Activated naive CD4-positive, alpha-beta T cell treated with anti-CD3 and anti-CD28 coated beads, Interleukin-2, amount 10 ng/mL, durations not matched to agents 7 days and 5 days (primary cell): ENCODE data around the gene SMAD5.

Experiments used
- CTCF ChIA-PET: fragments of 350-600 bp; sonication (Branson Sonifier 250); formaldehyde crosslinking; loops from one replicate; lab custom pipeline; 2021; ENCODE audit warnings: antibody characterized with exemption; lab: Charles Lee
- DNase-seq: peaks from one replicate; pipeline ENCODE4 v3.0.0-alpha.2; 2020
- H3K27ac Mint-ChIP-seq: one replicate; pipeline ENCODE4 v1.8.0; 2021; ENCODE audit warnings: mild to moderate bottlenecking, moderate library complexity, mixed read lengths
- H3K27me3 Mint-ChIP-seq: one replicate; pipeline ENCODE4 v1.8.0; 2021; ENCODE audit warnings: mild to moderate bottlenecking, mixed read lengths
- H3K36me3 Mint-ChIP-seq: one replicate; pipeline ENCODE4 v1.8.0; 2021; ENCODE audit warnings: mixed read lengths
- H3K4me1 Mint-ChIP-seq: one replicate; pipeline ENCODE4 v1.8.0; 2021; ENCODE audit warnings: mixed read lengths
- H3K4me3 Mint-ChIP-seq: one replicate; pipeline ENCODE4 v1.8.0; 2021; ENCODE audit warnings: mild to moderate bottlenecking, moderate library complexity, mixed read lengths
- H3K9me3 Mint-ChIP-seq: one replicate; pipeline ENCODE4 v1.8.0; 2021; ENCODE audit warnings: mixed read lengths

Gene SMAD5

GRCh38 chr5:136191304-136192014 is 58.8 kb downstream of the SMAD5 start:
- Mint-ChIP-seq H3K9me3 (no peaks in the 10 kb centered on the region), H3K36me3 (no peaks in the 10 kb centered on the region), H3K27ac (no peak overlapping the region), H3K27me3 (peaks cover 51% of the 10 kb centered on the region), H3K4me1 (no peaks in the 10 kb centered on the region), H3K4me3 (no peak overlapping the region)
- CTCF ChIA-PET, result no interaction called here
- no peak for DNase-seq

GRCh38 chr5:136192015-136192525 is 59.4 kb downstream of the SMAD5 start:
- Mint-ChIP-seq H3K27ac (no peak overlapping the region), H3K4me3 (no peak overlapping the region), H3K9me3 (no peaks in the 10 kb centered on the region), H3K27me3 (peaks cover 51% of the 10 kb centered on the region), H3K36me3 (no peaks in the 10 kb centered on the region), H3K4me1 (no peaks in the 10 kb centered on the region)
- no peak for DNase-seq
- CTCF ChIA-PET, result no interaction called here

DNA sequence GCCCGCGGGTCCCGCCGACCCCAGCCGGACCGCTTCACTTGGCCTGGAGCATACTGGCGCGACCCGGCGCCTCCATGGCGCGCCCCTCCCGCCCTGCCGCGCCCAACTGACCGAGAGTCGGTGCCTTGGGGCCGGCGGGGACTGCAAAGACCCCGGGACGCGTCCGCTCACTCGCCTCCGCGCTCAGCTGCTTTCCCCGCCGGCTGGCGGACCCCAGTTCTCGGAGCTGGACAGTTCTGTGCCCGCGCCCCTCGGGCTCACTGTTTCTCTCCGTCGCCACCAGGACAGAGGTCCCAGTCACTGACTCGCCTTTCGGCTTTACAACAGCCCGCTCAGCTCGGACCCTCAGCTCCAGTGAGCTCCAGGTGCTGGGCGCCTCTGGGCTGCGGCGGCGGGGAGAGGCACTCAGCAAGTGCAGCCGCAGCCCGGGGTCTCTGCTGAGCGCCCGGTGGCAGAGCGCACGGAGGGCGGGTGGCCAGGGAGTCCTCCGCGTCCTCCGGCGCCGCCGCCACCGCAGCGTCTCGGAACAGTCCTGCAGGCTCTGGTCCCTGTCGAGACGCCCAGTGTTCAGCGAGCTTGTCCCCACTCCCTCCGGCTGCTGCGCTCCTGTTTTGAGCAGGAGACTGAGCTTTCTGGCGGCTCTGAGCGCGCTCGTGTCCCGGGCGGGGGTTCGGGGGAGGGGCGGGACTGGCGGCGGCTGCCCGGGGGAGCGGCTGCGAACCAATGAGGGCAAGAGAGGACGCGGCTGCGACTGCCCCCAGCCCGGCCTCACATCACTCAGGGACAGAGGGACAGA is 60.1 kb downstream of the SMAD5 start, which contains the start of gene SMIM32:
SMIM32 (minus strand) TSS at position 637 of the 796 bp plus-strand sequence. CDS start 638 bp downstream, outside the sequence.
- DNase-seq, result no peak
- Mint-ChIP-seq H3K4me3 (no peak within 1 kb of the TSS), H3K27ac (no peak within 1 kb of the TSS), H3K36me3 (no peaks in the 10 kb centered on the region), H3K4me1 (no peaks in the 10 kb centered on the region), H3K27me3 (peaks cover 51% of the 10 kb centered on the region), H3K9me3 (no peaks in the 10 kb centered on the region)
- CTCF ChIA-PET, result no interaction called here

- H3K27me3 Mint-ChIP-seq, result peaks cover 51% of the 10 kb centered on the region
- no peak for DNase-seq
- H3K4me1 Mint-ChIP-seq, result no peaks in the 10 kb centered on the region
- CTCF ChIA-PET, result no interaction called here
- no peak overlapping the region for H3K27ac Mint-ChIP-seq
- H3K9me3 Mint-ChIP-seq, result no peaks in the 10 kb centered on the region
- H3K36me3 Mint-ChIP-seq, result no peaks in the 10 kb centered on the region
- no peak overlapping the region for H3K4me3 Mint-ChIP-seq
These were observed 60.8 kb downstream of the SMAD5 start for GRCh38 chr5:136193322-136193935.

GRCh38 chr5:136194576-136194975 is 61.9 kb downstream of the SMAD5 start:
- Mint-ChIP-seq H3K27me3 (peaks cover 54% of the 10 kb centered on the region), H3K4me1 (no peaks in the 10 kb centered on the region), H3K27ac (no peak overlapping the region), H3K9me3 (no peaks in the 10 kb centered on the region), H3K36me3 (no peaks in the 10 kb centered on the region), H3K4me3 (no peak overlapping the region)
- DNase-seq, result no peak
- CTCF ChIA-PET, result interaction anchor here (0.6 kb wide), 1 partner anchor 731 kb away, joined by 4 read pairs; no protein-coding TSS in a partner anchor

DNA sequence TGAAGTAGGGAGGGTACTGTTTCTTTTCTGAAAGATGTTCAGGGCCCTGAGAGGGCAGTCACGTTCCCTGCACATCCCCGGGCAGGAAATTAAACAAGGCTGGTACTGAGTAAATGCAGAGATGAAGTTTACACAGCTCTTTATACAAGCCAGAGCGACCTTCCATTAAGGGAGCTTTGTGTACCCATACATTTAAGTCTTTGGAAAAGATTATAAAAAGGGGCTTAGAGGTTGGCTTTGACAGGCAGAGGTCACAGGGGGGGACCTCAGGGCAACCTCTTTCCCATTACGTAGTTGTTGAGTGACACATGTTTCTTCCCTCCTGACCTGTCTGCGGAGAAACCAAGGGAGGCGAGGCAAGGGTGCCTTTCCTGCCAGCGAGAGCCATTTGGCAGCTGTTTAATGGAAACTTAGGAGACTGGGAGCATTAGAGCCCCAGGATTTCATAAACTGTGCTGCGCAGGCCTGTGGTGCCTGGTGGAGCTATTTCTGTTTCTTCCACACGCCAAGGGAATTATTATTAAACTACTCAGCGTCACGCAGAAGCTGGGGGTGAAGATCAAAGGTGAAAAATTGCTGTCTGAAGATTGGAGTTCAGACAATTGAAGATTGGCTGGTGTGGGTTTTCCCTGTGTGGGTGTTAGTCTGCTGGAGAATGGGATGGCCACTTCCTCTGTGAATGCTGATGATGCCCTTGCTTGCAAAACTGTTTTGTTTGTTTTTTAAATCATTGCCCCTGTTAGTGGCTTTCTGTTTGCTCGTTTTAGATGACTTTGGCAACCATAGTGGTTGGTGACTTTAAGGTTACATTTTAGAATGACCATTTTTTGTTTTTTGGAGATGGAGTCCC is 63.6 kb downstream of the SMAD5 start:
- Mint-ChIP-seq H3K4me1 (no peaks in the 10 kb centered on the region), H3K9me3 (no peaks in the 10 kb centered on the region), H3K4me3 (no peak overlapping the region), H3K27me3 (peaks cover 47% of the 10 kb centered on the region), H3K36me3 (no peaks in the 10 kb centered on the region), H3K27ac (no peak overlapping the region)
- CTCF ChIA-PET, result interaction anchor here (1.0 kb wide), 1 partner anchor 16 kb away, joined by 4 read pairs; no protein-coding TSS in a partner anchor
- no peak for DNase-seq

GRCh38 chr5:136197462-136198142 is 65.0 kb downstream of the SMAD5 start:
- CTCF ChIA-PET, result no interaction called here
- H3K4me3 Mint-ChIP-seq, result no peak overlapping the region
- no peak for DNase-seq
- no peaks in the 10 kb centered on the region for H3K36me3 Mint-ChIP-seq
- no peak overlapping the region for H3K27ac Mint-ChIP-seq
- peaks cover 35% of the 10 kb centered on the region for H3K27me3 Mint-ChIP-seq
- no peaks in the 10 kb centered on the region for H3K9me3 Mint-ChIP-seq
- no peaks in the 10 kb centered on the region for H3K4me1 Mint-ChIP-seq

GRCh38 chr5:136198453-136198852 is 65.8 kb downstream of the SMAD5 start:
- peaks cover 29% of the 10 kb centered on the region for H3K27me3 Mint-ChIP-seq
- no peak overlapping the region for H3K4me3 Mint-ChIP-seq
- no peaks in the 10 kb centered on the region for H3K36me3 Mint-ChIP-seq
- H3K9me3 Mint-ChIP-seq, result no peaks in the 10 kb centered on the region
- CTCF ChIA-PET, result no interaction called here
- H3K27ac Mint-ChIP-seq, result no peak overlapping the region
- no peaks in the 10 kb centered on the region for H3K4me1 Mint-ChIP-seq
- no peak for DNase-seq

- Mint-ChIP-seq H3K9me3 (no peaks in the 10 kb centered on the region), H3K27ac (no peak overlapping the region), H3K36me3 (no peaks in the 10 kb centered on the region), H3K27me3 (peaks cover 23% of the 10 kb centered on the region), H3K4me3 (no peak overlapping the region), H3K4me1 (no peaks in the 10 kb centered on the region)
- CTCF ChIA-PET, result no interaction called here
- no peak for DNase-seq
These were observed 66.8 kb downstream of the SMAD5 start for GRCh38 chr5:136199408-136199807.

DNA sequence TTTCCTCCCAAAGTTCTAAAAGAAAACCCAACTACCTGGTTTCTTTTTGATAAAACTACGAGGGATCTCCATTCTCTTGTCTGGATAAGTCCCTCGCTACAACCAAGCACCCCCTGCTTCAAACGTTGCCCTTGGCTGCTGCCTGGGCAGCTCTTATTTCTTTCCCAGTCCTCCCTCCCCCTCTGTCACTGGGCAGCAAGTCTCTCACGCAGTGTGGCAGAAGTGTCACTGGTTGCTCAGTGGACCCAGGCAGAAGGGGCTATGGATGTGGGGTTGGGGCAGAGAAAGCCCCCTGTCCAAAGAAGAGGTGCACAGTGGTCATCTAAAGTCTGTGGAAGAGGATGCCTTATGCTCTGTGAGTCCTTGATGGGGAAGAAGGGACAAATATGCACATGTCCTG is 67.5 kb downstream of the SMAD5 start:
- DNase-seq, result no peak
- CTCF ChIA-PET, result no interaction called here
- H3K4me1 Mint-ChIP-seq, result no peaks in the 10 kb centered on the region
- no peaks in the 10 kb centered on the region for H3K9me3 Mint-ChIP-seq
- H3K27me3 Mint-ChIP-seq, result peaks cover 17% of the 10 kb centered on the region
- H3K4me3 Mint-ChIP-seq, result no peak overlapping the region
- no peak overlapping the region for H3K27ac Mint-ChIP-seq
- H3K36me3 Mint-ChIP-seq, result no peaks in the 10 kb centered on the region

GRCh38 chr5:136200761-136201160 is 68.1 kb downstream of the SMAD5 start:
- CTCF ChIA-PET, result no interaction called here

GRCh38 chr5:136201870-136202269 is 69.2 kb downstream of the SMAD5 start:
- Mint-ChIP-seq H3K4me1 (no peaks in the 10 kb centered on the region), H3K9me3 (no peaks in the 10 kb centered on the region), H3K27ac (no peak overlapping the region), H3K36me3 (no peaks in the 10 kb centered on the region), H3K4me3 (no peak overlapping the region), H3K27me3 (peaks cover 17% of the 10 kb centered on the region)
- no peak for DNase-seq
- CTCF ChIA-PET, result no interaction called here

More at GRCh38 chr5:136200761-136201160, 68.1 kb downstream of the SMAD5 start:
- H3K36me3 Mint-ChIP-seq, result no peaks in the 10 kb centered on the region
- H3K4me1 Mint-ChIP-seq, result no peaks in the 10 kb centered on the region
- no peak overlapping the region for H3K4me3 Mint-ChIP-seq
- no peak for DNase-seq
- no peak overlapping the region for H3K27ac Mint-ChIP-seq
- H3K27me3 Mint-ChIP-seq, result peaks cover 17% of the 10 kb centered on the region
- no peaks in the 10 kb centered on the region for H3K9me3 Mint-ChIP-seq

DNA sequence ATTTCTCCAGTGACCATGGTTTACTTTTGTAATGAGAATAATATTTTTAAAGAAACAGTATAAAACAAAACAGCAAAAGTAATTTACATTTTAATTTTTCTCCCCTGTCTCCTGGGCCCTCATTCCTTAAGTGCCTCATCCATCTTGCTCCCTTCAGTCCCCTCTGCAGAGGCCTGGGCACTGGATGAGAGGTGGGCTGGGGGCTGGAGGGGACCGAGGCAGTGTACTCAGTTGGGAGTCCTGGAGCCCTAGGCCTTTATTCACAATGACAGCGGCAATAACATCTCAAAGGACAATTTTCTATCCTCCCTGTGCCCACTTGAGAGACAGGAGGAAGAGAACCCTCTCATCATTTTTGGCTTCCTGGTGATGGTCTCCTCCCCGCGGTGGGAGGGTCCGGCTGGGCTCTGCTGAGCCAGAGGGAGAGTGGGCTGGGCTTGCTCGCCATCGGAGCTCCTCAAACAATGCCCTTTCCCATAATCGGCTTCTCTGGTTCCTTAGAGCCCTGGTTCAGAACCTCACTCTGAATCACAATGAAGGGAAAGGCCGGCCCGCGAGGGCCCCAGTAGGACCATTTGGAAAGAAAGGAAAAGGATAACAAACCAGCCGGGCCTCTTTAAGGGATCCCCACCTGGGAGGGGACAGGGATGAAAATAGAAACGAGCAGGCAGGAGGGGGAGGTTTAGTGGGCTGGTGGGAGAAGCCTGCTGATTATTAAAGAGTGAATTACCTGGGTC is 70.0 kb downstream of the SMAD5 start:
- DNase-seq, result no peak
- no peaks in the 10 kb centered on the region for H3K36me3 Mint-ChIP-seq
- no peak overlapping the region for H3K27ac Mint-ChIP-seq
- CTCF ChIA-PET, result no interaction called here
- H3K9me3 Mint-ChIP-seq, result no peaks in the 10 kb centered on the region
- H3K4me3 Mint-ChIP-seq, result no peak overlapping the region
- H3K4me1 Mint-ChIP-seq, result no peaks in the 10 kb centered on the region
- H3K27me3 Mint-ChIP-seq, result peaks cover 17% of the 10 kb centered on the region
